Right atrium auricular region (tissue), 2 donors: Measurements from ENCODE around the gene RTP2. TPM values are rescaled to one million over a fixed set of nuclear protein-coding genes. Genes with fewer than 3 reads are reported as not detected.

Source experiments
- DNase-seq: peaks from one replicate; pipeline ENCODE4 v3.0.0-alpha.2; 2019; ENCODE audit warnings: low spot score
- H3K27ac ChIP-seq, 2 donors: fragments of 200-600 bp; sonication (generic); 1 replicate in 1 of 2; 2 replicates in 1 of 2; pipeline ENCODE4 v1.5.1; 2016 to 2019
- H3K27me3 ChIP-seq, 2 donors: fragments of 200-600 bp; sonication (generic); one replicate each; pipeline versions ENCODE4 v1.5.1 to v1.6.0; 2017 to 2019
- H3K36me3 ChIP-seq: fragments of 200-600 bp; sonication (generic); one replicate; pipeline ENCODE4 v1.5.1; 2016
- H3K4me1 ChIP-seq, 2 donors: fragments of 200-600 bp; sonication (generic); one replicate each; pipeline versions ENCODE4 v1.5.1 to v1.6.0; 2017 to 2019
- H3K4me3 ChIP-seq, 2 donors: fragments of 200-600 bp; sonication (generic); 1 replicate in 1 of 2; 2 replicates in 1 of 2; pipeline ENCODE4 v1.5.1; 2017 to 2019; ENCODE audit warnings: mild to moderate bottlenecking in 1 of 2, moderate library complexity in 1 of 2
- H3K9me3 ChIP-seq, 2 donors: fragments of 200-600 bp; sonication (generic); one replicate each; pipeline ENCODE4 v1.5.1; 2019
- total RNA-seq, 2 donors: library from RNA; depleted of rRNA; stranded (reverse); fragments of >200 nt; gene quantifications; one replicate each; pipeline ENCODE4 v1.1.0, GENCODE V29; 2016
- TF ChIP-seq, protein P1 (sequence below), 2 donors: fragments of 200-600 bp; sonication (generic); IDR thresholded peaks; one replicate each; pipeline ENCODE4 v1.5.1; 2019; ENCODE audit warnings: antibody characterized with exemption in 2 of 2

The RTP2 gene
- total RNA-seq, 2 donors from 2014 or later = not detected

- no peaks in the 10 kb centered on the region for H3K9me3 ChIP-seq
- H3K4me3 ChIP-seq = no peak within 1 kb of the TSS
- TF ChIP-seq, protein P1, sequence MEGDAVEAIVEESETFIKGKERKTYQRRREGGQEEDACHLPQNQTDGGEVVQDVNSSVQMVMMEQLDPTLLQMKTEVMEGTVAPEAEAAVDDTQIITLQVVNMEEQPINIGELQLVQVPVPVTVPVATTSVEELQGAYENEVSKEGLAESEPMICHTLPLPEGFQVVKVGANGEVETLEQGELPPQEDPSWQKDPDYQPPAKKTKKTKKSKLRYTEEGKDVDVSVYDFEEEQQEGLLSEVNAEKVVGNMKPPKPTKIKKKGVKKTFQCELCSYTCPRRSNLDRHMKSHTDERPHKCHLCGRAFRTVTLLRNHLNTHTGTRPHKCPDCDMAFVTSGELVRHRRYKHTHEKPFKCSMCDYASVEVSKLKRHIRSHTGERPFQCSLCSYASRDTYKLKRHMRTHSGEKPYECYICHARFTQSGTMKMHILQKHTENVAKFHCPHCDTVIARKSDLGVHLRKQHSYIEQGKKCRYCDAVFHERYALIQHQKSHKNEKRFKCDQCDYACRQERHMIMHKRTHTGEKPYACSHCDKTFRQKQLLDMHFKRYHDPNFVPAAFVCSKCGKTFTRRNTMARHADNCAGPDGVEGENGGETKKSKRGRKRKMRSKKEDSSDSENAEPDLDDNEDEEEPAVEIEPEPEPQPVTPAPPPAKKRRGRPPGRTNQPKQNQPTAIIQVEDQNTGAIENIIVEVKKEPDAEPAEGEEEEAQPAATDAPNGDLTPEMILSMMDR (IDR thresholded peaks at IDR 0.05) = no peak
- H3K36me3 ChIP-seq = no peaks in the 10 kb centered on the region
- H3K27me3 ChIP-seq = peaks cover 0 to 5% of the 10 kb centered on the region in 2 donors
- DNase-seq = no peak
- H3K4me1 ChIP-seq = no peaks in the 10 kb centered on the region
- H3K27ac ChIP-seq = no peak within 1 kb of the TSS
Measured at GRCh38 chr3:187669675-187670504, 32.5 kb downstream of the RTP2 start, which contains the start of gene SST. Gene SST, minus strand, starts transcription at chr3:187670394. Its CDS starts 103 bp downstream, at chr3:187670291.

GRCh38 chr3:187667526-187667925 is 34.8 kb downstream of the RTP2 start:
- peaks cover 0 to 5% of the 10 kb centered on the region in 2 donors for H3K27me3 ChIP-seq
- no peak overlapping the region for H3K4me3 ChIP-seq
- DNase-seq = no peak
- no peaks in the 10 kb centered on the region for H3K36me3 ChIP-seq
- TF ChIP-seq, protein P1 (IDR thresholded peaks at IDR 0.05) = no peak
- no peaks in the 10 kb centered on the region for H3K9me3 ChIP-seq
- H3K4me1 ChIP-seq = no peaks in the 10 kb centered on the region
- no peak overlapping the region for H3K27ac ChIP-seq

- Histone ChIP-seq H3K4me3 (no peak overlapping the region), H3K27me3 (peaks cover 0 to 3% of the 10 kb centered on the region in 2 donors), H3K27ac (no peak overlapping the region), H3K4me1 (no peaks in the 10 kb centered on the region), H3K36me3 (no peaks in the 10 kb centered on the region), H3K9me3 (no peaks in the 10 kb centered on the region)
- no peak for DNase-seq
- TF ChIP-seq, protein P1 (IDR thresholded peaks at IDR 0.05) = no peak
Measured at GRCh38 chr3:187665764-187666402, 36.5 kb downstream of the RTP2 start.

DNA sequence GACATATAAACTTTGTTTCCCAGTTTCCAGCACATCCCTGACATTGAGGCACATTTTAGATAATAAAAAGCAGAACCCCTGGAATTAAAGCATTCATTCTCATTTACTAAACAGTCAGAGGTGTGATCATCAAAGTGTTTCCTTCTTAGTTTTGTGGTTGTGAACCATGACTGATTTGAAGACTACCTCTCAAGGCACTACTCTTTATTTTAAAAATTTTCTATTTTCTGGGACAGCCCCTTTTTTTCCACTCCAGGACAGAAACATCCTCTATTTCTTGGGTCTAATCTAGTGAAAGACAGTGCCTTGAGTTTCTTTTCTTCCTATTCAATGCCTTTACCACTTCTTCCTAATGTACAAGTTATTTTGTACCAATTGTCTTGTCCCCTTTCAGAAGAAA is 37.3 kb downstream of the RTP2 start:
- Histone ChIP-seq H3K9me3 (no peaks in the 10 kb centered on the region), H3K27ac (no peak overlapping the region), H3K4me1 (no peaks in the 10 kb centered on the region), H3K36me3 (no peaks in the 10 kb centered on the region), H3K27me3 (no peaks in the 10 kb centered on the region), H3K4me3 (no peak overlapping the region)
- no peak for DNase-seq
- TF ChIP-seq, protein P1 (IDR thresholded peaks at IDR 0.05) = no peak

GRCh38 chr3:187662848-187663409 is 39.4 kb downstream of the RTP2 start:
- H3K4me3 ChIP-seq = no peak overlapping the region
- no peaks in the 10 kb centered on the region for H3K9me3 ChIP-seq
- no peaks in the 10 kb centered on the region for H3K27me3 ChIP-seq
- no peak for DNase-seq
- no peak overlapping the region for H3K27ac ChIP-seq
- TF ChIP-seq, protein P1 (IDR thresholded peaks at IDR 0.05) = no peak
- H3K36me3 ChIP-seq = no peaks in the 10 kb centered on the region
- no peaks in the 10 kb centered on the region for H3K4me1 ChIP-seq
